Stomach (tissue), 4 donors: ENCODE measurements around the gene FGD6.

Experiments
- CTCF ChIP-seq, 7 experiments: fragments of 450-650 bp in 4 of 7; fragments of 200-600 bp in 3 of 7; sonication (generic) in 3 of 7; IDR thresholded peaks; one replicate each; pipeline ENCODE4 v1.5.1; 2016 to 2019; ENCODE audit warnings: antibody characterized with exemption in 7 of 7, control low read depth in 2 of 7, mild to moderate bottlenecking in 1 of 7
- EP300 ChIP-seq: sonication (generic); formaldehyde crosslinking; IDR thresholded peaks from one replicate; pipeline ENCODE4 v1.6.1; 2017; ENCODE audit warnings: antibody characterized with exemption

- TF ChIP-seq CTCF (IDR thresholded peaks at IDR 0.05) (no peak), EP300 (no peak)
Measured at GRCh38 chr12:95227818-95228356, 10.6 kb upstream of the FGD6 start.
